Rectal smooth muscle tissue (tissue), 1 donor: ENCODE results near the gene SLC6A9.

ENCODE experiments used
- H3K27ac ChIP-seq: one replicate; pipeline ENCODE4 v1.7.0; 2013; ENCODE audit warnings: low read depth, low read length, inconsistent platforms
- H3K27me3 ChIP-seq: one replicate; pipeline ENCODE4 v1.7.0; 2013; ENCODE audit warnings: low read length; ENCODE audit not compliant: control insufficient read depth, insufficient read depth
- H3K36me3 ChIP-seq: one replicate; pipeline ENCODE4 v1.7.0; 2013; ENCODE audit warnings: low read length; ENCODE audit not compliant: control insufficient read depth, insufficient read depth
- H3K4me1 ChIP-seq: one replicate; pipeline ENCODE4 v1.7.0; 2013; ENCODE audit warnings: low read length; ENCODE audit not compliant: control insufficient read depth, insufficient read depth
- H3K4me3 ChIP-seq: one replicate; pipeline ENCODE4 v1.7.0; 2013; ENCODE audit warnings: low read length
- H3K9ac ChIP-seq: one replicate; pipeline ENCODE4 v1.7.0; 2013; ENCODE audit warnings: low read length

SLC6A9 gene

GRCh38 chr1:43991476-43992231 is 39.6 kb downstream of the SLC6A9 start, which contains the start of gene CCDC24:
CCDC24 (plus strand) TSS chr1:43991599; CDS start chr1:43991879, 280 bp downstream.
- Histone ChIP-seq H3K4me1 (peaks cover 4% of the 10 kb centered on the region), H3K27me3 (no peaks in the 10 kb centered on the region), H3K4me3 (peak within 1 kb of the TSS; percentile 56), H3K36me3 (no peaks in the 10 kb centered on the region), H3K9ac (peak within 1 kb of the TSS; percentile 57), H3K27ac (peak within 1 kb of the TSS; percentile 38)

- Histone ChIP-seq H3K36me3 (no peaks in the 10 kb centered on the region), H3K4me3 (peak overlapping the region; percentile 56), H3K27ac (peak overlapping the region; percentile 38), H3K27me3 (no peaks in the 10 kb centered on the region), H3K9ac (no peak overlapping the region), H3K4me1 (peaks cover 4% of the 10 kb centered on the region)
These were observed 40.1 kb downstream of the SLC6A9 start for GRCh38 chr1:43991200-43991475.

DNA sequence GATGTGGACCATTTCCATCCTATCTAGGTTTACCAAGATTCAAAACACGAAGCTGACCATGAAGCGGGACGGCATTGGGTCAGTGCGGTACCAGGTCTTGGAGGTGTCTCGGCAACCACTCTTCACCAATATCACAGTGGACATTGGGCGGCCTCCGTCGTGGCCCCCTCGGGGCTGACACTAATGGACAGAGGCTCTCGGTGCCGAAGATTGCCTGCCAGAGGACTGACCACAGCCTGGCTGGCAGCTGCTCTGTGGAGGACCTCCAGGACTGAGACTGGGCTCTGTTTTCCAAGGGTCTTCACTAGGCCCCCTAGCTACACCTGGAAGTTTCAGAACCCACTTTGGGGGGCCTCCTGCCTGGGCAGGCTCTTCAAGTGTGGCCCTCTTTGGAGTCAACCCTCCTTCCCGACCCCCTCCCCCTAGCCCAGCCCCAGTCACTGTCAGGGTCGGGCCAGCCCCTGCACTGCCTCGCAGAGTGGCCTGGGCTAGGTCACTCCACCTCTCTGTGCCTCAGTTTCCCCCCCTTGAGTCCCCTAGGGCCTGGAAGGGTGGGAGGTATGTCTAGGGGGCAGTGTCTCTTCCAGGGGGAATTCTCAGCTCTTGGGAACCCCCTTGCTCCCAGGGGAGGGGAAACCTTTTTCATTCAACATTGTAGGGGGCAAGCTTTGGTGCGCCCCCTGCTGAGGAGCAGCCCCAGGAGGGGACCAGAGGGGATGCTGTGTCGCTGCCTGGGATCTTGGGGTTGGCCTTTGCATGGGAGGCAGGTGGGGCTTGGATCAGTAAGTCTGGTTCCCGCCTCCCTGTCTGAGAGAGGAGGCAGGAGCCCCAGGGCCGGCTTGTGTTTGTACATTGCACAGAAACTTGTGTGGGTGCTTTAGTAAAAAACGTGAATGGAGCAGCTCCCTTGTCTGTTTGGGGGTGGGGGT is 40.7 kb downstream of the SLC6A9 start:
- no peaks in the 10 kb centered on the region for H3K36me3 ChIP-seq
- no peak overlapping the region for H3K27ac ChIP-seq
- H3K4me3 ChIP-seq = peak overlapping the region; percentile 56
- no peak overlapping the region for H3K9ac ChIP-seq
- H3K4me1 ChIP-seq = peaks cover 4% of the 10 kb centered on the region
- no peaks in the 10 kb centered on the region for H3K27me3 ChIP-seq

GRCh38 chr1:43987159-43987902 is 43.9 kb downstream of the SLC6A9 start:
- H3K36me3 ChIP-seq = no peaks in the 10 kb centered on the region
- no peaks in the 10 kb centered on the region for H3K27me3 ChIP-seq
- no peak overlapping the region for H3K4me3 ChIP-seq
- H3K4me1 ChIP-seq = peaks cover 4% of the 10 kb centered on the region
- H3K9ac ChIP-seq = no peak overlapping the region
- H3K27ac ChIP-seq = no peak overlapping the region

- H3K27ac ChIP-seq = no peak overlapping the region
- no peaks in the 10 kb centered on the region for H3K27me3 ChIP-seq
- H3K4me3 ChIP-seq = no peak overlapping the region
- H3K9ac ChIP-seq = no peak overlapping the region
- peaks cover 4% of the 10 kb centered on the region for H3K4me1 ChIP-seq
- H3K36me3 ChIP-seq = no peaks in the 10 kb centered on the region
These were observed 44.5 kb downstream of the SLC6A9 start for GRCh38 chr1:43986712-43987111.

DNA sequence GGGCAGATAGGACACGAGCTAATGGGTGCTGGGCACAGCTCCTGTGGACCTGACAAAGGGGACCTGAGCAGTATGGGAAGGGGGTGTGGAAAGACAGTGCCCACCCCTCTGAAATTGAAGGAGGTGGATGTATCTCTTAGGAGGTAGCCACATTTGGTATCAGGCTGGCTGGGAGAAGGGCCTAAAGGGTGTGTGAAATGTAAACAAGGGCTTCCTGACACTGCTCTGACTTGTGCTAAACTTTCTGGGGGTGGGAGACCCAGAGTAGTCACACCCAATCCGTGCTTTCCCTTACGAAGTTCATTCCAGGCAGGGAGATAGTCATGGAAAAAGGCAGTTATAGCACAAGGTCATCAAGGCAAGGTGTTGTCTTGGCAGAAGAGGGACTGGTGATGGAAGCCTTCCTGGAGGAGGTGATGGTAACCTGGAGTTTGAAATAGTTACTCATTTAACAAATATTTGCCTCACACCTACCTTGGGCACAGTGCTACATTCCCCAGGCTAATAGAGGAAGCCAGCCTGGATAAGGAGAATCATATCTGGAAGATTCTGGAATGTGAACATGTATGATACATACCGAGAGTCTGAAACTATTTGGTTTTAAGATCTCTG is 45.2 kb downstream of the SLC6A9 start:
- no peak overlapping the region for H3K4me3 ChIP-seq
- no peak overlapping the region for H3K27ac ChIP-seq
- H3K4me1 ChIP-seq = peaks cover 4% of the 10 kb centered on the region
- no peaks in the 10 kb centered on the region for H3K36me3 ChIP-seq
- no peak overlapping the region for H3K9ac ChIP-seq
- no peaks in the 10 kb centered on the region for H3K27me3 ChIP-seq

- Histone ChIP-seq H3K36me3 (no peaks in the 10 kb centered on the region), H3K9ac (no peak overlapping the region), H3K27ac (no peak overlapping the region), H3K27me3 (no peaks in the 10 kb centered on the region), H3K4me1 (peaks cover 3% of the 10 kb centered on the region), H3K4me3 (no peak overlapping the region)
These were observed 46.4 kb downstream of the SLC6A9 start for GRCh38 chr1:43984855-43985254.

DNA sequence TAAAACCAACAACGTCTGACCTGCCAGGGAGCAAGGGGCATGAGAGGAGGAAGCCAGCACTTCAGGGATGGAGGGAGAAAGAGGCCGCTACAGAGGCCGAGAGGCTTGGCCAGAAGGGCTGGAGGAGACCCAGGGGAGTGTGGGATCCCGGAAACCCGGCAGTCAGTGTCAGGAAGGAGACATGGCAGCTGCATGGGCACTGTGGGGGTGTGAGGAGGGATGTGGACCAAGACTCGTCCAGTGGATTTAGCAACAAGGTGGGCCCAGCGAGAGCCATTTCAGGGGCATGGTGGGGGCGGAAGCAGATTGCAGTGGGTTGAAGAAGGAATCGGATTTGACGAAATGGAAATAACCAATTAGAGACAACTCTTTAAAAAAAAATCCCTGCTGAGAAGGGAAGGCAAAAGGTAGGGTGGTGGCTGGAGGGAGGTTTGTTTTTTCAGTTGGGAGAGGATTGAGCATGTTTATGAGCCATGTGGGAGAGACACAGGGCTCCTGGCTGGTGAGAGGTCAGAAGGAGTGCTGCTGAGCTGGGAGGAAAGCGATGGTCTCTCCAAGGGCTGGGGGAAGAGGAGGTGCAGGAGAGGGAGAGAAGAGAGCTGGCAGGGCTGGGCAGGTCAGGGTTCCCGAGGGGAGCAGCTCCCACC is 47.9 kb downstream of the SLC6A9 start:
- H3K4me1 ChIP-seq = peaks cover 4% of the 10 kb centered on the region
- H3K36me3 ChIP-seq = no peaks in the 10 kb centered on the region
- no peaks in the 10 kb centered on the region for H3K27me3 ChIP-seq
- no peak overlapping the region for H3K27ac ChIP-seq
- no peak overlapping the region for H3K4me3 ChIP-seq
- H3K9ac ChIP-seq = no peak overlapping the region

GRCh38 chr1:43982808-43983207 is 48.5 kb downstream of the SLC6A9 start:
- peaks cover 4% of the 10 kb centered on the region for H3K4me1 ChIP-seq

GRCh38 chr1:43982241-43982640 is 49.0 kb downstream of the SLC6A9 start:
- no peak overlapping the region for H3K27ac ChIP-seq
- no peak overlapping the region for H3K4me3 ChIP-seq
- no peak overlapping the region for H3K9ac ChIP-seq
- no peaks in the 10 kb centered on the region for H3K27me3 ChIP-seq
- H3K36me3 ChIP-seq = peaks cover 9% of the 10 kb centered on the region
- H3K4me1 ChIP-seq = peaks cover 4% of the 10 kb centered on the region

More at GRCh38 chr1:43982808-43983207, 48.5 kb downstream of the SLC6A9 start:
- Histone ChIP-seq H3K27me3 (no peaks in the 10 kb centered on the region), H3K36me3 (peaks cover 5% of the 10 kb centered on the region), H3K9ac (no peak overlapping the region), H3K4me3 (no peak overlapping the region), H3K27ac (no peak overlapping the region)

GRCh38 chr1:43981636-43982035 is 49.6 kb downstream of the SLC6A9 start:
- no peaks in the 10 kb centered on the region for H3K27me3 ChIP-seq
- H3K27ac ChIP-seq = no peak overlapping the region
- H3K36me3 ChIP-seq = peaks cover 9% of the 10 kb centered on the region
- no peak overlapping the region for H3K4me3 ChIP-seq
- H3K4me1 ChIP-seq = peaks cover 4% of the 10 kb centered on the region
- no peak overlapping the region for H3K9ac ChIP-seq
